GM21528 (cell line): ENCODE results near the gene MXRA7.

ENCODE experiments used
- ATAC-seq: cut with Tn5 transposase; IDR thresholded peaks from one replicate; pipeline ENCODE4 v1.9.1; 2021; ENCODE audit warnings: mild to moderate bottlenecking, moderate library complexity; ENCODE audit not compliant: unreplicated experiment, low FRiP score

MXRA7 gene

GRCh38 chr17:76682296-76682695, 28.5 kb downstream of the MXRA7 start:
- ATAC-seq: no peak

DNA sequence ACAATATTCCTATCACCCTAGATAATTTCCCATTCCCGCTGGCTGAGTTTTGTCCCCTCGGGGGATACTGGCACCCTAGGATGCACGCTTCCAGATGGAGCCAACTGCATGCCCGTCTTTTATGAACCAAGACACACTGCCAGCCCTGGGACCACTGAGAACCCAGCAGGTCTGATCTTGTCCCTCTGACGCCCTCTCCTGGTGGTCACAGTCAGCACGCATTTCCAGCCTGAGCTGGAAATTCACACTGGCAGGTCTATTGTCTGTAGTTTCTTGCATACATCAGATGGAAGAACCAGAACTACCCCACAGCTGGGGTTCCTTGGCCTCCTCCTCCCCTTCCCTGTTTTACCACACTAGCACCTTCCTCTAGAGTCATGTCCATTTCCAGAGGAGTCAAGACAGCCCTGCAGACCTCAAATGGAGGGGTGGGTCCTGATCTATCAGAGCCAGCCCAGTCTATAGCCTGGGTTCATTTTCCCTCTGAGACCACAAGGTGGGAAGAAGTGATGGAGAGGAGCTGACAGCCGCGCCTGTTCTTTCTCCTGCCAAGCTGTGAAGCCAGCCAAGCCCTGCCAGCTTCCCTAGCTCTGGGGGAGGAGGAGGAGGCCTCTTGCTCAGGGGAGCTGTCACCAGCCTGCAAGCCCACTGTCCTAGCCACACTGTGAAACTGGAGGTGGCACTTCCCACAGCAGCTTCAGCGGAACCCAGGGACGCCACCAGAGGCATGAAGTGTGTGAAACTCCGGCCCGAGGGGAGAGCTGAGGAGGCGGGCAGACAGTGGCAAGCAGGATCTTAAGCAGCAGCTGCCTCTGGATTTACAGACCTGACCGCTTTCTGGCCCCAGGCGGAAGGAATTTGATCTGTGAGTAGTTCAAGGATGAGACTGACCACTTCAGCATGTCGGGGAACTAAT, 29.3 kb downstream of the MXRA7 start:
- no peak for ATAC-seq

- no peak for ATAC-seq
Measured at GRCh38 chr17:76679239-76679638, 31.5 kb downstream of the MXRA7 start.

DNA sequence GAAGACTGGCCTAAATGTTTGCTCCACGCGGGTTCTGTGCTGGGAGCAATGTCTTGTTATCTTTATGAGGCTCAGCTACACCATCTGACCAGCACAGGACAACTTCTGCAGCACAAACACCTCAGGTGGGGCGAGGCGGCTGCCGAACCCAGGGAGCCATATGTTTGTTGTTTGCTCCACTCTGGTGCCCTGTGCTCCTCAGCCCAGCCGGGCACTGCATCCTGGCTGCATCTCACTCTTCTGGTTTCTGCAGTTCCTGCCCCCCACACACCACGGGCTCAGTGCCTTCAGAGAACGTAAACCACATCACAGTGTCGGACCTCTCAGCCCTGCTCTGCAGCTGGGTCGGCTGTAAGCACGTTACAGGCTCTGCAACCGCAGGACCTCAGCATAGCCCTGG, 32.4 kb downstream of the MXRA7 start:
- no peak for ATAC-seq

- ATAC-seq: no peak
Measured at GRCh38 chr17:76677406-76677805, 33.4 kb downstream of the MXRA7 start.

DNA sequence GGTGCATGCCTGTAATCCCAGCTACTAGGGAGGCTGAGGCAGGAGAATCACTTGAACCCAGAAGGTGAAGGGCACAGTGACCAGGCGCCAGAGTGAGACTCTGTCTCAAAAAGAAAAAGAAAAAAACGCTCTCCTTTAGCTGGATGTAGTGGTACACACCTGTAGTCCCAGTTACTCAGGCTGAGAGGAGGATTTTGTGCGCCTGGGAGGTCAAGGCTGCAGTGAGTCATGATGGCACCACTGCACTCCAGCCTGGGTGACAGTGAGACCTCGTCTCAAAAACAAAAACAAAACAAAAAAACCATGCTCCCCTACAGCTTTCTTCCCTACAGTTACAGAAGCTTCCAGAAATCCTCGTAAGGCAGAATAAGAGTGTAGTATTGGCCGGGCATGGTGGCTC, 34.1 kb downstream of the MXRA7 start:
- no peak for ATAC-seq

DNA sequence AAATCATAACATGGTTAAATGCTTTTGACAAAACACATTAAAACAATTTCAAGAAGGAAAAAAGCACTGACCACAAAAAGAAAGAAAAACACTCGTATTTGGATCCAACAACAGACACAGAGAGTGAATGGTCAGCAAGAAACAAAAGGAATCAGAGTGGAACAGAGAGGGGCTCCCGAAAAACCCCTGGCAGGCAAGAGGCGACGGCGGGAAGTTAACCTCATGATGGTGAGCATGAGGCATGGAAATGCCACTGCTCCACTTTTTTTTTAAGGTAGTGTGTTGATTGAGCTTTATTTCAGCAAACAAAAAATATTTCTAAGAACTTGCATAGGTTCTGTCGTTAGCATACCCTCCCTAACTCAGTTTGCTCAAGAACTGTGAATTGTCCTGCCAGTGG, 35.1 kb downstream of the MXRA7 start:
- no peak for ATAC-seq

DNA sequence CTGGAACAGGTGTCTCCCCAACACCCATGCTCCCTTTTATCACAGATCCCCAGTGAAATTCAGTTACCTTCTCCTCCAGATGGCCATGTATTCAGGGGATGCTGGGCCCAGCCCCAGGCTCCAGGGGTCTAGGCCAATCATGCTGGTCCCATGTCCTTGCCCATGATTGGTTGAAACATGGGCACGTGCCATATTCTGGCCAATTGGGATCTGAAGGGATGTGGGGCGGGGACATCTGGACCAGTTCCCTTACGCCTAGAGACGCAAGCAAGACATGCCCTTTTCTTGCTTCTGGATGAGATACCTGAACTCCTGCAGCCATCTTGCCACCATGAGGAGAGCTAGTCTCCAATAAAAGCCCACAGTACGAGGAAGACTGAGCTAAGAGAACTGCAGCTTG, 36.2 kb downstream of the MXRA7 start:
- ATAC-seq: no peak

- ATAC-seq: no peak
Measured at GRCh38 chr17:76673729-76674128, 37.0 kb downstream of the MXRA7 start.

GRCh38 chr17:76672892-76673291, 37.9 kb downstream of the MXRA7 start:
- no peak for ATAC-seq

DNA sequence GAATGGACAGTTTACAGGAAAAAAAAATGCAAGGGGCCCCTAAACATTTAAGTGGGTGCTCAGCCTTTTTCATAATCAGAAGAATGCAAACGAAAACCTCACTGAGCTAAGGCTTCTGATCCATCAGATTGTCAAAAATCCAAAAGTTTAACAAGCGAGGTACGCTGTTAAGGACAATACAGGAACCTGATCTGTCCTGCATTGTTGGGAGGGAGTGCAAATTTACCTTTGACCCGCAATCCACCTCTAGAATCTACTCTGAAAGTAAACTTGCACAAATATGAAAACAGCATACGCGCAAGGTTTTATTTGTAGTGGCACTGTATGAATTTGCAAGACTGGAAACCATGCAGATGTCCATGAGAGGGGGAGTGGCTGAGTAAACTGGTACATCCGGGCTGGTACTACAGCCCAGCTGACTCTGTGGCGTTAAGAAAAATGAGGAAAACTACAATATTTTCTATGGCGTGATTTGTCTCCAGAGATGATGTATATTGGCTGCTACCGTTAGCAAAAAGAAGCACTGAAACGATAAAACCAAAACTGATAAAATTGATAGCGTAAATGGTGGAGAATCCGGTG, 38.4 kb downstream of the MXRA7 start:
- no peak for ATAC-seq

GRCh38 chr17:76671912-76672262, 38.9 kb downstream of the MXRA7 start:
- peak; percentile 14 for ATAC-seq

DNA sequence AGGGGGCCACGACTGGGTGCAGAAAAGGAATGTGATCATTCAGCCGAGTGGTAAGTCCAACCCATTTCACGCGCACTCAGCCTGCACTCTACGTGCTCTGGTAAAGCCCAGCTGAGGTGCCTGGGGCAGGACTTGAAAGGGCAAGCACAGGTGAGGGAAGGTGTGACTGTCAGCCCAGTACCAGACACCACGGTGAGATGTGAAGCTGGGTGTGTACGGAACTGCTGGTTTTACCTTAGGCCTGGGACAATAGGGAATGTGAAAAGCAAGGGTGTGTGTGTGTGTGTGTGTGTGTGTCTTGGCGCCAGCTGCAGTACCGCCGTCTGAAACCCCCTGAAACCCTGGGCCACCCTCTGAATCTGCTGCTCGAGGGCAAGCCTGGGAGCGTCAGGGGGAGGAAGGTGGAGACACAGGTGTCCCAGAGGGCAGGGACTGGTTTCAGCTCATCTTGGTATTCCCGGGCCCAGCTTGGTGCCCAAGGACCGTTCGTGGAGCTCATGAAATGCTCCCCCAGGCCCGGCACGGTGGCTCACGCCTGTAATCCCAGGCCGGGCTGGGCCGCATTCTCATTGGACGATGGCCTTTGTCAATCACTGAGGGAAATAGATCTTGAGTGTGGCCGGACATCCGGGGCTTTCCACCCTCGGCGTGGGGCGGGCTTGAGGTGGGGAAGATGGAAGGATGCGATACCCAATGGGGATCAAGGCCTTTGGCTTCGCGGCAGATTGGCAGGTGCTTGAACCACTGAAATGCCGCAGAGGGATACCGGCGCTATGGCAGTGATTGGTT, 39.4 kb downstream of the MXRA7 start:
- ATAC-seq: peak; percentile 96

- no peak for ATAC-seq
Measured at GRCh38 chr17:76670718-76671122, 40.0 kb downstream of the MXRA7 start.

DNA sequence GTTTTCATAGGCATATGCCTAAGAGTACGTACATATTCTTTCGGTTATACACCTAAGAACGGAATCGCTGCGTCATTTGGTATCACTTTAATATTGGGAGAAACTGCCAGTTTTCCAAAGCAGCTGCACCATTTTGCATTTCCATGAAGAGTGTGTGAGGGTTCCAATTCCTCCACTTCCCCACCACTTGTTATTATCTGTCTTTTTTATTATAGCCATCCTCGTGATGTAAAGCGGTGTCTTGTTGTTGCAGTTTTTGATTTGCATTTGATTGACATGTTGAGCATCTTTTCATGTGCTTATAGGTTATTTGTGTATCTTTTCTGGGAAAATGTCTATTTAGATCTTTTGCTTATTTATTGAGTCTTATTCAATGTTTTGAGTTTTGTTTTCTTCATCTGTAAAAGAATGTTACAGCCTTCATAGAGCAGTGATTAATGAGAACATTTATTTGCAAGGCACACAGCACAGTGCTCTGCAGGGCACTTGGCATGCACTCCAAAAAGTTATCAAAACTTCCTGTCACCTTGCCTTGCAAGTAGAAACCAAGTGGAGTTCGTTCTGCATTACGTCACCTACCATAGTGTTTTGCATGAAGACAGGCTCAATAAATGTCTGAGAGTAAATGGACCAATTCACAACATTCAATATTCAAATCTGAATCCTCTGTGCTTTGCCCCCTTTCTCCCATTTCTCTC, 40.6 kb downstream of the MXRA7 start:
- no peak for ATAC-seq

GRCh38 chr17:76667786-76668453, 42.8 kb downstream of the MXRA7 start:
- no peak for ATAC-seq

- ATAC-seq: no peak
Measured at GRCh38 chr17:76667491-76667755, 43.3 kb downstream of the MXRA7 start.

DNA sequence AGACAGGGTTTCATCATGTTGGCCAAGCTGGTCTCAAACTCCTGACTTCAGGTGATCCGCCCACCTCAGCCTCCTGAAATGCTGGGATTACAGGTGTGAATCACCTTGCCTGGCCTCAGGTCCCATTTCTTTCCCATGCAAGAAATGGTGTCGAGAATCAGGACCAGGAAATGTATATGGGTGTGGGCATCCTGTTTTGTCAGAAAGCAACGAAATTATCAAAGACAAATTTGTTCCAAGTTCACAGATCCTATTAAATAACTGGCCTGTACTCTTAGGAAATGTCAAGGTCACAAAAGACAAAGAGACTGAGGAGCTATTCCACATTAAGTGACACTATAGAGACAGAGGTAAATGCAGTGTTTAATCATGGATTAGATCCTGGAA, 50.1 kb downstream of the MXRA7 start:
- ATAC-seq: no peak

DNA sequence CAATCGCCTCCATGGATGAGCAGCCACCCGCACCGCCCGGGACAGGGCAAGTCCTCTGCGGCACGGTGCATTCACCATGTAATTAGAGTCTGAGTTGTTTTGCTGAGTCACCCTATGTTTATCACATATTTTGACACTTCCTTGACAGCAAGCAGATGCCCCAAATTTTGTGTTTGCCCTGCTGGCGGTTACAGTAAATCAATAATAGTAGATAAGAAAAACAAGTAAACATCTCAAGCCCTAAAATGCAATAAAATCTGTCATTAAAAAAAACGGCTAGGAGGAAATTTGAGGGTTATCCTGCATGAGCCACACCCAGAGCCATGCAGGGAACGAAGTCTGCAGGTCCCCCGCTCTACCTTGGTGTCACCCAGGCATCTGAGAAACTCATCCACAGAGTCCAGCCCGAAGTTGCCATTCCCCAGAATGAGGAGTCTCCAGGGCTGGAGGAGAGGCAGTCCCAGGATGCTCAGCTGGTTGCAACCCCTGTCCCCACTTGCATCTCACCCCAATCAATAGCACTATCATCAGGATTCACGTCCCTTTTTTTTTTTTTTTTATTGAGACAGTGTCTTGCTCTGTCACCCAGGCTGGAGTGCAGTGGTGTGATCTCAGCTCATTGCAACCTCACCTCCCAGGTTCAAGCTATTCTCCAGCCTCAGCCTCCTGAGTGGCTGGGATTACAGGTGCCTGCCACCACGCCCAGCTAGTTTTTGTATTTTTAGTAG, 50.7 kb downstream of the MXRA7 start:
- ATAC-seq: no peak

- no peak for ATAC-seq
Measured at GRCh38 chr17:76658242-76658662, 52.5 kb downstream of the MXRA7 start.
